HepG2 (cell line): ENCODE data around the gene PPP1R13B. TPM values are rescaled to one million over a fixed set of nuclear protein-coding genes. Genes with fewer than 3 reads are reported as not detected.
A peak's percentile ranks its signal among the peaks of the same experiment; 100 is the strongest.

Source experiments
- AKAP8 ChIP-seq: sonication (generic); formaldehyde crosslinking; IDR thresholded peaks from 2 replicates; pipeline ENCODE4 v1.5.1; 2020; ENCODE audit warnings: mild to moderate bottlenecking, missing genetic modification reagents
- BCL3 ChIP-seq: sonication (generic); formaldehyde crosslinking; IDR thresholded peaks from 2 replicates; pipeline ENCODE4 v1.5.1; 2020; ENCODE audit warnings: mild to moderate bottlenecking, missing genetic modification reagents, moderate library complexity
- EEA1 ChIP-seq: sonication (generic); formaldehyde crosslinking; IDR thresholded peaks from 2 replicates; pipeline ENCODE4 v1.5.1; 2020; ENCODE audit warnings: mild to moderate bottlenecking, missing genetic modification reagents, borderline replicate concordance
- ELK4 ChIP-seq: sonication (generic); formaldehyde crosslinking; IDR thresholded peaks from 2 replicates; pipeline ENCODE4 v1.9.0; 2021; ENCODE audit warnings: missing genetic modification reagents, borderline replicate concordance
- HDAC6 ChIP-seq: fragments of 200-600 bp; sonication (generic); IDR thresholded peaks from 2 replicates; pipeline ENCODE4 v1.7.0; 2017; ENCODE audit warnings: mild to moderate bottlenecking, antibody characterized with exemption, low read length, low read depth
- LRRFIP1 ChIP-seq: sonication (generic); formaldehyde crosslinking; conservative IDR thresholded peaks from 2 replicates; pipeline ENCODE4 v1.4.0; 2020; ENCODE audit warnings: missing genetic modification reagents
- MYNN ChIP-seq: sonication (generic); formaldehyde crosslinking; IDR thresholded peaks from 2 replicates; pipeline ENCODE4 v1.4.0; 2020; ENCODE audit warnings: mild to moderate bottlenecking, low read depth, missing genetic modification reagents
- NCOA2 ChIP-seq: sonication (generic); formaldehyde crosslinking; IDR thresholded peaks from 2 replicates; pipeline ENCODE4 v1.8.0; 2022; ENCODE audit warnings: inconsistent platforms
- PBX2 ChIP-seq: IDR thresholded peaks from 2 replicates; pipeline ENCODE4 v1.6.1; 2016; ENCODE audit warnings: control low read depth
- RXRB ChIP-seq: IDR thresholded peaks from 2 replicates; pipeline ENCODE4 v1.6.1; 2016; ENCODE audit warnings: borderline replicate concordance, missing genetic modification reagents, missing compliant biosample characterization
- TFDP2 ChIP-seq: sonication (generic); formaldehyde crosslinking; IDR thresholded peaks from 2 replicates; pipeline ENCODE4 v1.4.0; 2020; ENCODE audit warnings: missing genetic modification reagents
- YY1 ChIP-seq: IDR thresholded peaks from 2 replicates; pipeline ENCODE4 v1.6.1; 2011; ENCODE audit warnings: low read length, low read depth, moderate library complexity, mild to moderate bottlenecking; ENCODE audit not compliant: insufficient read depth, insufficient replicate concordance
- ZBTB7A ChIP-seq: sonication (generic); formaldehyde crosslinking; IDR thresholded peaks from 2 replicates; pipeline ENCODE4 v1.8.0; 2022; ENCODE audit warnings: mild to moderate bottlenecking, missing genetic modification reagents
- ZNF256 ChIP-seq: sonication (generic); formaldehyde crosslinking; conservative IDR thresholded peaks from 2 replicates; pipeline ENCODE4 v1.4.0; 2020; ENCODE audit warnings: missing genetic modification reagents
- ZNF30 ChIP-seq: sonication (generic); formaldehyde crosslinking; IDR thresholded peaks from 2 replicates; pipeline ENCODE4 v1.5.0; 2020; ENCODE audit warnings: mild to moderate bottlenecking, missing genetic modification reagents
- ZNF446 ChIP-seq: sonication (generic); formaldehyde crosslinking; IDR thresholded peaks from 2 replicates; pipeline ENCODE4 v1.5.0; 2020; ENCODE audit warnings: mild to moderate bottlenecking, missing genetic modification reagents
- ZNF770 ChIP-seq: sonication (generic); formaldehyde crosslinking; IDR thresholded peaks from 2 replicates; pipeline ENCODE4 v1.5.0; 2020; ENCODE audit warnings: mild to moderate bottlenecking, missing genetic modification reagents
- ZNF790 ChIP-seq: sonication (generic); formaldehyde crosslinking; IDR thresholded peaks from 2 replicates; pipeline ENCODE4 v1.8.0; 2022; ENCODE audit warnings: missing genetic modification reagents, mild to moderate bottlenecking, borderline replicate concordance
- polyA plus RNA-seq, 8 experiments: library from polyadenylated mRNA; depleted of rRNA in 3 of 8; stranded (reverse) in 7 of 8; unstranded in 1 of 8; fragments of >200 nt; fragmentation: Illumina TruSeq in 4 of 8; extraction: Trizol in 4 of 8; gene quantifications; 2 replicates each; pipeline versions ENCODE4 v1.2.1 to v1.2.3, GENCODE V29; 2011 to 2016; ENCODE audit warnings: low read depth in 4 of 8, missing spikeins in 1 of 8, mixed read lengths in 1 of 8; ENCODE audit not compliant: insufficient read depth in 1 of 8
- total RNA-seq, 5 experiments: library from RNA; depleted of rRNA; stranded (reverse); fragments of >200 nt; fragmentation: Illumina TruSeq; extraction: Trizol; gene quantifications; 2 replicates each; pipeline ENCODE4 v1.2.3, GENCODE V29; 2016; ENCODE audit warnings: low read depth in 1 of 5

The PPP1R13B gene
- total and polyA plus RNA-seq, 2 of the 13 experiments (the other 11 are each of a cell fraction or from before 2014, with no cell fraction given) = 4.6 to 9.4 TPM

GRCh38 chr14:103879570-103880347, 32.4 kb upstream of the PPP1R13B start (continued):
- TF ChIP-seq RXRB (CRISPR knock-in tag) (peak; percentile 93), ZBTB7A (CRISPR knock-in tag) (peak; percentile 75; the same call in 1 of the 2 replicates), MYNN (CRISPR knock-in tag) (no peak), TFDP2 (CRISPR knock-in tag) (no peak), LRRFIP1 (CRISPR knock-in tag) (no peak), ZNF30 (CRISPR knock-in tag) (no peak), AKAP8 (peak; percentile 71; the same call in 1 of the 2 replicates), ZNF790 (CRISPR knock-in tag) (no peak), BCL3 (peak; percentile 61; the same call in 1 of the 2 replicates), PBX2 (CRISPR knock-in tag) (0 out of 2 replicates have a peak, but pooled peaks have one; percentile 14), ELK4 (CRISPR knock-in tag) (no peak), YY1 (peak; percentile 33), ZNF770 (CRISPR knock-in tag) (peak; percentile 37; the same call in 1 of the 2 replicates), ZNF446 (CRISPR knock-in tag) (no peak), ZNF256 (CRISPR knock-in tag) (no peak), NCOA2 (CRISPR knock-in tag) (peak; percentile 92), HDAC6 (no peak), EEA1 (CRISPR knock-in tag) (0 out of 2 replicates have a peak, but pooled peaks have one; percentile 67)
